HEK293T (cell line): Measurements from ENCODE around the gene NUDC.

ENCODE experiments used
- ARNT ChIP-seq: fragments of 450-650 bp; IDR thresholded peaks from 2 replicates; pipeline ENCODE4 v1.6.1; 2017; ENCODE audit warnings: mild to moderate bottlenecking
- BHLHE40 ChIP-seq: fragments of 450-650 bp; IDR thresholded peaks from 2 replicates; pipeline ENCODE4 v1.6.1; 2016; ENCODE audit warnings: mild to moderate bottlenecking, moderate library complexity, borderline replicate concordance
- FOXM1 ChIP-seq: fragments of 450-650 bp; IDR thresholded peaks from 2 replicates; pipeline ENCODE4 v1.6.1; 2017; ENCODE audit warnings: mild to moderate bottlenecking, borderline replicate concordance
- HDGF ChIP-seq: fragments of 450-650 bp; IDR thresholded peaks from 2 replicates; pipeline ENCODE4 v1.6.1; 2017; ENCODE audit warnings: antibody characterized with exemption, borderline replicate concordance
- L3MBTL2 ChIP-seq: fragments of 450-650 bp; conservative IDR thresholded peaks from 2 replicates; pipeline ENCODE4 v1.6.1; 2016; ENCODE audit warnings: mild to moderate bottlenecking
- NFRKB ChIP-seq: fragments of 450-650 bp; IDR thresholded peaks from 2 replicates; pipeline ENCODE4 v1.6.1; 2016; ENCODE audit warnings: mild to moderate bottlenecking, moderate library complexity
- SUZ12 ChIP-seq: fragments of 450-650 bp; IDR thresholded peaks from 2 replicates; pipeline ENCODE4 v1.6.1; 2016; ENCODE audit warnings: mild to moderate bottlenecking
- TARDBP ChIP-seq: fragments of 450-650 bp; IDR thresholded peaks from 2 replicates; pipeline ENCODE4 v1.6.1; 2016

DNA sequence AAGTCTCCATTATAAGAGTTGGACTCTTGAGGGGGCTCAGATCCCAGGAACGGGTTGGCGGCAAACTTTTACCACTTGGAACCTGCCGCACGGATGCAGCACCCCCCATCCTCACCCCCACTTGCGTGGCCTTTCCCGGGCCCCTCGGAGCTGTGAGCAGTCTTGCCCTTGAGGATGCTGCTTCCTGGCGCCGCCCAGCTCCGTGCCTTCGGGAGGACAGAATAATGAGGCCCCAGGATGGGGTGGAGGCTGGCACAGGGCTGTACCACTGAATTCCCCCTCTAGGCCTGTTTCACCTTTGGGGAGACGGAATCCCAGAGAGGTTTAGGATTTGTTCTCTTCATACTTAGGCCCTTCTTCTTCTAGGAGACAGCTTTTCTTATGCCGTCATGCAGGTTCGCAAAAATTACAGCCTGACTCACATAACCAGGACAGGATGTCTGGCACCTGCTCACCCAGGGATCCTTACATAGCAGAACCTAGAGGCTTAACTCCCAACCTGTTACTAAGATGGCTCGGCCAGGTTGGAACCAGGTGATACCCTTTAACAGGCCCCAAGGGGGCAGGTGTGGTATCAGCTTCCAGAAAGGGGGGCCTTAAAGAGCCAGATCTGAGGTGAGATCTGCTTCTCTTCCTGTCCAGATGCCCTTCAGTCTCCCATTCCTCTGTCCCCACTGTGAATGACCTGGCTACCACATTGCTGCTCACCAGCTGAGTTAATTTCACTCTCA is 73.4 kb downstream of the NUDC start:
- TF ChIP-seq BHLHE40 = no peak
- TF ChIP-seq TARDBP = no peak
- TF ChIP-seq HDGF = no peak
- no peak for TF ChIP-seq NFRKB
- no peak for TF ChIP-seq SUZ12
- no peak for TF ChIP-seq FOXM1
- TF ChIP-seq L3MBTL2 = no peak
- no peak for TF ChIP-seq ARNT
